ENCODE results near the gene CCDC90B. TPM values are rescaled to one million over a fixed set of nuclear protein-coding genes. Genes with fewer than 3 reads are reported as not detected.

CCDC90B gene
- total RNA-seq, 1 experiment from 2014 or later: 51.2 TPM

DNA sequence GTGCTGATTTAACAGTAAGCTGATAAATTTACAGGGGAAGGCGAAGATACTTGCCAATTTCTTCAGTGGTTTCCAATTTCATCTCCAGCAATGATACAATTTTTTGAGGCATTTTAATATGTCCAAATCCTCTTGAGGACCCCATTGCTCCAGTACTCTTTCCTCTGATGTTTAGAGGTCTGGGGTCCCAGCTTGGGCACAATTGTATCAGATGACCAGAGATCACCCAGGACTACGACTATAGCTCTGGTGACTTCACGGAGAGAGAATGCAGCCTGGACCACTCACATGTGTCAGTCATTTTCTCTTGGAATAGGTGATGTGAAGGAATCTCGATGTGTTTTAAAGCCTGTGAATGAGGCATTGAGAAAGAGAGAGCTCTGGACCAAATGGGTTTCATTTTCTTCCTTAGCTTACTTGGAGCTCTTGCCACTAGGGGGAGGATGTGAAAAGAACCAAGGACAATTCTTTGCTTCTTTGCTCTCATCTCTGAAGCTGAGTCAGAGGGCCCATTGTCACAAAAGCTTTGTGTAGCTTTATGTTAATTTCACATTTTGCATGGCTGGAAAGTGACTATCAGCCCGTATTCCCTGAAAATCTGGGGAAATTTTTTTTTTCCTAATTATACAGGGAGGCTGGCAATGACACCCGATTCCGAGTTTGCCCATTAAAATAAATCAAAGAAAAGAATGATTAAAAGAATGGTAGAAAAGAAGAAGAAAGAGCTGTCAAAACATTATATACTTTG lies 6.7 kb upstream of the CCDC90B start:
- no TSS peak for BruUV-seq (replicated peaks)
- Histone ChIP-seq H3K27ac (ENCODE audit: low read depth, low read length, poor library complexity, severe bottlenecking) (peak overlapping the region; percentile 10), H3K9me3 (ENCODE audit: low read depth, low read length, poor library complexity, severe bottlenecking) (no peaks in the 10 kb centered on the region), H3K27me3 (replicated peaks; ENCODE audit: insufficient read depth, low read depth, low read length, poor library complexity) (no peaks in the 10 kb centered on the region), H3K36me3 (ENCODE audit: insufficient read depth, low read length, poor library complexity, severe bottlenecking) (no peaks in the 10 kb centered on the region), H3K4me1 (ENCODE audit: insufficient read depth, low read length, poor library complexity, severe bottlenecking) (peaks cover 14% of the 10 kb centered on the region), H3K4me3 (ENCODE audit: low read depth, low read length, poor library complexity, severe bottlenecking) (peak overlapping the region; percentile 30)
- ChIA-PET POLR2A (ENCODE audit: low non-redundant PET) (interaction anchor here (0.7 to 1.1 kb wide), 3 partner anchors 431 to 523 kb away, joined by 3 to 6 read pairs (median 4); no protein-coding TSS in a partner anchor), CTCF (interaction anchor here (0.5 to 2.1 kb wide), 19 partner anchors 9 to 527 kb away, joined by 3 to 28 read pairs (median 4); no protein-coding TSS in a partner anchor)
- intact Hi-C loops (cut with micrococcal nuclease; ENCODE audit: unreplicated experiment): loop anchor here (5.0 kb wide), 1 partner anchor 429 kb away; no protein-coding TSS in a partner anchor
- DNase-seq (ENCODE audit: low spot score): peak; percentile 95
- TF ChIP-seq, protein P1, sequence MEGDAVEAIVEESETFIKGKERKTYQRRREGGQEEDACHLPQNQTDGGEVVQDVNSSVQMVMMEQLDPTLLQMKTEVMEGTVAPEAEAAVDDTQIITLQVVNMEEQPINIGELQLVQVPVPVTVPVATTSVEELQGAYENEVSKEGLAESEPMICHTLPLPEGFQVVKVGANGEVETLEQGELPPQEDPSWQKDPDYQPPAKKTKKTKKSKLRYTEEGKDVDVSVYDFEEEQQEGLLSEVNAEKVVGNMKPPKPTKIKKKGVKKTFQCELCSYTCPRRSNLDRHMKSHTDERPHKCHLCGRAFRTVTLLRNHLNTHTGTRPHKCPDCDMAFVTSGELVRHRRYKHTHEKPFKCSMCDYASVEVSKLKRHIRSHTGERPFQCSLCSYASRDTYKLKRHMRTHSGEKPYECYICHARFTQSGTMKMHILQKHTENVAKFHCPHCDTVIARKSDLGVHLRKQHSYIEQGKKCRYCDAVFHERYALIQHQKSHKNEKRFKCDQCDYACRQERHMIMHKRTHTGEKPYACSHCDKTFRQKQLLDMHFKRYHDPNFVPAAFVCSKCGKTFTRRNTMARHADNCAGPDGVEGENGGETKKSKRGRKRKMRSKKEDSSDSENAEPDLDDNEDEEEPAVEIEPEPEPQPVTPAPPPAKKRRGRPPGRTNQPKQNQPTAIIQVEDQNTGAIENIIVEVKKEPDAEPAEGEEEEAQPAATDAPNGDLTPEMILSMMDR (conservative IDR thresholded peaks at IDR 0.05; ENCODE audit: low read depth, low read length): peak; percentile 91
- no peak for TF ChIP-seq EZH2 (IDR thresholded peaks at IDR 0.05; ENCODE audit: borderline replicate concordance, low read depth, low read length, poor library complexity, severe bottlenecking)

DNA sequence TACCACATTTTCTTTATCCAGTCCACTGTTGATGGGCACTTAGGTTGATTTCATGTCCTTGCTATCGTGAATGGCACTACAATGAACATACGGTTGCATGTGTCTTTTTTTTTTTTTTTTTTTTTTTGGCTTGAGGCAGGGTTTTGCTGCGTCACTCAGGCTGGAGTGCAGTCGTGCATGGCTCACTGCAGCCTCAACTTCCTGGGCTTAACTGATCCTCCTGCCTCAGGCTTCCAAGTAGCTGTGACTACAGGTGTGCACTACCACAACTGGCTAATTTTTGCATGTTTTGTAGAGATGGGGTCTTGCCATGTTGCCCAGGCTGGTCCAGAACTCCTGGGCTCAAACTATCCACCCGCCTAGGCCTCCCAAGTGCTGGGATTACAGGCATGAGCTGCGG lies 1.5 kb upstream of the CCDC90B start:
- no peak for TF ChIP-seq EZH2 (IDR thresholded peaks at IDR 0.05; ENCODE audit: borderline replicate concordance, low read depth, low read length, poor library complexity, severe bottlenecking)
- DNase-seq (ENCODE audit: low spot score): no peak
- Histone ChIP-seq H3K4me1 (ENCODE audit: insufficient read depth, low read length, poor library complexity, severe bottlenecking) (peaks cover 21% of the 10 kb centered on the region), H3K9me3 (ENCODE audit: low read depth, low read length, poor library complexity, severe bottlenecking) (no peaks in the 10 kb centered on the region), H3K27me3 (replicated peaks; ENCODE audit: insufficient read depth, low read depth, low read length, poor library complexity) (no peaks in the 10 kb centered on the region), H3K4me3 (ENCODE audit: low read depth, low read length, poor library complexity, severe bottlenecking) (no peak overlapping the region), H3K27ac (ENCODE audit: low read depth, low read length, poor library complexity, severe bottlenecking) (no peak overlapping the region), H3K36me3 (ENCODE audit: insufficient read depth, low read length, poor library complexity, severe bottlenecking) (no peaks in the 10 kb centered on the region)
- ChIA-PET POLR2A (ENCODE audit: low non-redundant PET) (interaction anchor here (0.6 kb wide), 1 partner anchor 907 kb away, joined by 6 read pairs; no protein-coding TSS in a partner anchor), CTCF (interaction anchor here (0.7 kb wide), 1 partner anchor 436 kb away, joined by 12 read pairs; no protein-coding TSS in a partner anchor)
- intact Hi-C loops (cut with micrococcal nuclease; ENCODE audit: unreplicated experiment): loop anchor here (5.0 kb wide), 2 partner anchors 195 to 530 kb away; no protein-coding TSS in a partner anchor
- BruUV-seq (replicated peaks): no TSS peak

DNA sequence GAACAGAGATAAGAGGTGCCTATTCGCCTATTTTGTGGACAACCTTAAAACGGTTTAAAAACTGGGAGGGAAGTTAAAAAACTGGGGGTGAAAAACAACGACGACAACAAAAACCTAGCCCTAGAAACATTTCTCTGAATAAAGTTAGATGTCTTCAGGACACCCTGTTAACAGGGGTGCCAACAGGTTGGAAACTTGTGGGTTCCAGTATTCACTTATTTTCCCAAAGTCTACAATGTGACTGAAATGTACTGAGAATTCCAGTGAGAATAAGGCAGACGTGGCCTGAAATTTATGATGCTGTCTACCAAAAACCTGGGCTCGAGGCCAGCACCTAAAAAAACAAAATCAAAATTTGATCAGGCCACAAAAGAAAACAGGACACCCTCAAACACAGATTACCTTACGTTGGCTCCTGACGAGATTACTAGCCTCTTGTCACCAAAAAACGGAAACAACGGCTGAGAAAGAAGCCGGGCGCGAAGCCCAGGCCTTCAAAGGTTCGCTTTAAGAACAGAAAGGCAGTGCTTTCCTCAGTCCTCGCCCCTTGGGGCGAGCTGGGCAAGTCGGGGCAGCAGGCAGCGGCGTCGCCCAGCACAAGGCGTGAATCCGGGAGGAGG lies 906 bp downstream of the CCDC90B start:
- Histone ChIP-seq H3K27ac (ENCODE audit: low read depth, low read length, poor library complexity, severe bottlenecking) (peak overlapping the region; percentile 94), H3K4me1 (ENCODE audit: insufficient read depth, low read length, poor library complexity, severe bottlenecking) (peaks cover 40% of the 10 kb centered on the region), H3K27me3 (replicated peaks; ENCODE audit: insufficient read depth, low read depth, low read length, poor library complexity) (no peaks in the 10 kb centered on the region), H3K4me3 (ENCODE audit: low read depth, low read length, poor library complexity, severe bottlenecking) (peak overlapping the region; percentile 71), H3K9me3 (ENCODE audit: low read depth, low read length, poor library complexity, severe bottlenecking) (no peaks in the 10 kb centered on the region), H3K36me3 (ENCODE audit: insufficient read depth, low read length, poor library complexity, severe bottlenecking) (no peaks in the 10 kb centered on the region)
- POLR2A ChIA-PET (ENCODE audit: low non-redundant PET): interaction anchor here (1.0 kb wide), 1 partner anchor 128 kb away, joined by 3 read pairs; the partner anchor contains the start of gene PCF11
- no peak for TF ChIP-seq EZH2 (IDR thresholded peaks at IDR 0.05; ENCODE audit: borderline replicate concordance, low read depth, low read length, poor library complexity, severe bottlenecking)
- TF ChIP-seq, protein P1 (conservative IDR thresholded peaks at IDR 0.05; ENCODE audit: low read depth, low read length): no peak
- intact Hi-C loops (cut with micrococcal nuclease; ENCODE audit: unreplicated experiment): loop anchor here (5.0 kb wide), 2 partner anchors 197 to 532 kb away; no protein-coding TSS in a partner anchor
- BruUV-seq (replicated peaks): no TSS peak
- CTCF ChIA-PET: no interaction called here
- DNase-seq (ENCODE audit: low spot score): no peak
